Measurements from ENCODE around the gene IL20. TPM values are rescaled to one million over a fixed set of nuclear protein-coding genes. Genes with fewer than 3 reads are reported as not detected.

IL20 gene
- total RNA-seq, 1 donor from 2014 or later, result not detected

GRCh38 chr1:206905295-206906164, 40.1 kb downstream of the IL20 start:
- H3K27ac Mint-ChIP-seq (ENCODE audit: unreplicated experiment), result no peak overlapping the region
- peaks cover 62% of the 10 kb centered on the region for H3K27me3 Mint-ChIP-seq (ENCODE audit: low read depth)
- no peaks in the 10 kb centered on the region for H3K9me3 Mint-ChIP-seq

GRCh38 chr1:206907304-206907991, 42.0 kb downstream of the IL20 start:
- DNase-seq (ENCODE audit: low read depth, low spot score), result no peak
- peaks cover 77% of the 10 kb centered on the region for H3K27me3 Mint-ChIP-seq (ENCODE audit: low read depth)
- H3K4me1 Mint-ChIP-seq, result no peaks in the 10 kb centered on the region
- no peak overlapping the region for H3K27ac Mint-ChIP-seq (ENCODE audit: unreplicated experiment)
- no peaks in the 10 kb centered on the region for H3K36me3 Mint-ChIP-seq (ENCODE audit: low read depth)
- no peaks in the 10 kb centered on the region for H3K9me3 Mint-ChIP-seq
- TF ChIP-seq CTCF (conservative IDR thresholded peaks at IDR 0.05), result peak; percentile 30
- no peak overlapping the region for H3K4me3 Mint-ChIP-seq

More at GRCh38 chr1:206905295-206906164, 40.1 kb downstream of the IL20 start:
- Mint-ChIP-seq H3K36me3 (ENCODE audit: low read depth) (no peaks in the 10 kb centered on the region), H3K4me3 (no peak overlapping the region), H3K4me1 (no peaks in the 10 kb centered on the region)
- no peak for DNase-seq (ENCODE audit: low read depth, low spot score)
- no peak for TF ChIP-seq CTCF (conservative IDR thresholded peaks at IDR 0.05)

GRCh38 chr1:206908038-206908437, 42.6 kb downstream of the IL20 start:
- no peak for TF ChIP-seq CTCF (conservative IDR thresholded peaks at IDR 0.05)
- H3K4me3 Mint-ChIP-seq, result peak overlapping the region; percentile 45

GRCh38 chr1:206909161-206909882, 43.9 kb downstream of the IL20 start:
- Mint-ChIP-seq H3K9me3 (no peaks in the 10 kb centered on the region), H3K27me3 (ENCODE audit: low read depth) (peaks cover 92% of the 10 kb centered on the region), H3K4me3 (peak overlapping the region; percentile 41), H3K4me1 (no peaks in the 10 kb centered on the region), H3K36me3 (ENCODE audit: low read depth) (no peaks in the 10 kb centered on the region), H3K27ac (ENCODE audit: unreplicated experiment) (no peak overlapping the region)
- no peak for DNase-seq (ENCODE audit: low read depth, low spot score)
- TF ChIP-seq CTCF (conservative IDR thresholded peaks at IDR 0.05), result no peak

More at GRCh38 chr1:206908038-206908437, 42.6 kb downstream of the IL20 start:
- DNase-seq (ENCODE audit: low read depth, low spot score), result no peak
- Mint-ChIP-seq H3K36me3 (ENCODE audit: low read depth) (no peaks in the 10 kb centered on the region), H3K4me1 (no peaks in the 10 kb centered on the region), H3K9me3 (no peaks in the 10 kb centered on the region), H3K27me3 (ENCODE audit: low read depth) (peaks cover 83% of the 10 kb centered on the region), H3K27ac (ENCODE audit: unreplicated experiment) (no peak overlapping the region)

GRCh38 chr1:206909883-206910318, 44.5 kb downstream of the IL20 start:
- Mint-ChIP-seq H3K4me3 (peak overlapping the region; percentile 64), H3K4me1 (no peaks in the 10 kb centered on the region), H3K9me3 (no peaks in the 10 kb centered on the region), H3K27me3 (ENCODE audit: low read depth) (peaks cover 92% of the 10 kb centered on the region), H3K36me3 (ENCODE audit: low read depth) (no peaks in the 10 kb centered on the region), H3K27ac (ENCODE audit: unreplicated experiment) (no peak overlapping the region)
- TF ChIP-seq CTCF (conservative IDR thresholded peaks at IDR 0.05), result no peak
- no peak for DNase-seq (ENCODE audit: low read depth, low spot score)

All from neural crest cell (in vitro differentiated cells).